Peyer's patch (tissue), 4 donors: Measurements from ENCODE around the gene EPHA10.

Experiments used
- POLR2A ChIP-seq, 2 donors: fragments of 450-650 bp; IDR thresholded peaks; one replicate each; pipeline ENCODE4 v1.5.1; 2017; ENCODE audit warnings: antibody characterized with exemption in 2 of 2, mild to moderate bottlenecking in 2 of 2, moderate library complexity in 2 of 2
- TF ChIP-seq, protein P1 (sequence below), 6 experiments: fragments of 450-650 bp in 4 of 6; fragments of 200-600 bp in 2 of 6; sonication (generic) in 1 of 6; IDR thresholded peaks; one replicate each; pipeline ENCODE4 v1.5.1; 2017 to 2019; ENCODE audit warnings: antibody characterized with exemption in 6 of 6, mild to moderate bottlenecking in 3 of 6, moderate library complexity in 1 of 6

DNA sequence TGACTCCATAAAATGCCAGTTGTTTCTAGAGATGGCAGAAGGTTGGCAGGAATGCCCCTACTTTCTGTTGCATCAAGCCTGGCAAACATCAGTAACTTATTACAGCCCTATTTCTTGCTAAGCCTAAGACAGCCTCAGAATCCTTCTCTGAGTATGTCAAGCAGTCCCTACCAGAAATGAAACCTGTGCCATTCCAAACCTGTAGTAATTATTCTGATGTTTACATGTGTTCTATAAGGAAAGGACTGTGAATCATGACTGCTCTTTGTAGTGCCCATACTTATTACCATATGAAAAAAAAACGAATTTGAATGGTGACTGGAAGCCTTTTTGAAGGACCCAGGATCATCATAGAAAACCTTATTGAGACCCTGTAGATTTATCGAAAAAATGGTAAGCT, 67.2 kb downstream of the EPHA10 start:
- TF ChIP-seq, protein P1, sequence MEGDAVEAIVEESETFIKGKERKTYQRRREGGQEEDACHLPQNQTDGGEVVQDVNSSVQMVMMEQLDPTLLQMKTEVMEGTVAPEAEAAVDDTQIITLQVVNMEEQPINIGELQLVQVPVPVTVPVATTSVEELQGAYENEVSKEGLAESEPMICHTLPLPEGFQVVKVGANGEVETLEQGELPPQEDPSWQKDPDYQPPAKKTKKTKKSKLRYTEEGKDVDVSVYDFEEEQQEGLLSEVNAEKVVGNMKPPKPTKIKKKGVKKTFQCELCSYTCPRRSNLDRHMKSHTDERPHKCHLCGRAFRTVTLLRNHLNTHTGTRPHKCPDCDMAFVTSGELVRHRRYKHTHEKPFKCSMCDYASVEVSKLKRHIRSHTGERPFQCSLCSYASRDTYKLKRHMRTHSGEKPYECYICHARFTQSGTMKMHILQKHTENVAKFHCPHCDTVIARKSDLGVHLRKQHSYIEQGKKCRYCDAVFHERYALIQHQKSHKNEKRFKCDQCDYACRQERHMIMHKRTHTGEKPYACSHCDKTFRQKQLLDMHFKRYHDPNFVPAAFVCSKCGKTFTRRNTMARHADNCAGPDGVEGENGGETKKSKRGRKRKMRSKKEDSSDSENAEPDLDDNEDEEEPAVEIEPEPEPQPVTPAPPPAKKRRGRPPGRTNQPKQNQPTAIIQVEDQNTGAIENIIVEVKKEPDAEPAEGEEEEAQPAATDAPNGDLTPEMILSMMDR (IDR thresholded peaks at IDR 0.05), result no peak
- TF ChIP-seq POLR2A (IDR thresholded peaks at IDR 0.05), result no peak
